NCI-H2196 (cell line): ENCODE results near the gene NTN1.

Source experiments
- DNase-seq: peaks from one replicate; lab custom pipeline; 2025; ENCODE audit not compliant: unreplicated experiment; lab: John Stamatoyannopoulos, UW

The NTN1 gene

DNA sequence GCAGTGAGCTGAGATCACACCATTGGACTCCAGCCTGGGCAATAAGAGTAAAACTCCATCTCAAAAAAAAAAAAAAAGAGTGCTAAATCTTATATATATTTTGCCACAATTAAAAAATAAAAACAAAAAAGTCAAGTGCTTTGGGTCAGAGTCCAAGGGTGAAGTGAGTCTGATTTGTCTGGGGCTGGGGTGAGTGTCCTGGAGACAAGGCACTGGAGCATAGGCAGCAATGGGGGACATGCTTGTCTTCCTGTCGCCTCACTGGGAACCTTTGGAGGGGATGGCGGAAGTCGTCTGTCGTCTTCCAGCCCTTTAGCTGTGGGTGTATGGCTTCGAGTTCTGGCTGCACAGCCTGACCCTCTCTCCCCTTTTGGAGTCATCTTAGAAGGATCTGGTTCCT lies 167.1 kb downstream of the NTN1 start:
- DNase-seq: no peak

DNA sequence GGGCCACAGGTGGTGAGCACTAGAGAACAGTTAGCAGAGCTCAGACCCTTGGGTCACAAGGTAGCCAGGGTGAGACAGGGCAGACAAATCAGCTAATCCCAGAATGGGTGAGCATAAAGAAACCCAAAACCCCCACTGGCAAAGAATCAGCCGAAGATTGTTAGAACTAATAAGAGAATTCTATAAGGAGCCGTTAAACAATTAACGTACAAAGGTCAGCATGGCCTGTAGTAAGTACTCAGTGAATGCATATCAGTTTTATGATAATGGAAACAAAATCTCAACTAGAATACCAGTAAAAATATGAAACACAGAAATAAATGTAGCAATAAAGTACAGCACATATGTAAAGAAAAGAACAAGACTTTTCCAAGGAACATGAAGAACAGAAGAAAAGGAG lies 168.6 kb downstream of the NTN1 start:
- DNase-seq: no peak

DNA sequence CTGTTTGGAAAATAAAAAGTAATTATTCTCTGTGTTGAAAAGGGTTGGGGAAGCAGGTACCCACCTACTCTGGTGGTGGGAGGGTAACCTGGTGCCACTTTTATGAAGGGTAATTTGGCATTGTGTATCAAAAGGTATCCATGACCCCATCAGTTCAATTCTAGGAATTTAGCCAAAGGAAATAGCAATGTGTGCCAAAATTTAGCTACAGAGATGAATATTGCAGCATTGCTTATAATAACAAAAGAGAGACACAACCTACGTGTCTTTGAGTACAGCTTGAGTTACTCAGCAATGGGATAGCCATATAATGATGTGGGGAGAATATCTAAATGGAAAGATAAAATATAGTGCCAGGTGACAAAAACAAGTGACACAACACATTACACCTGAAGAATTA lies 170.7 kb downstream of the NTN1 start:
- DNase-seq: no peak

DNA sequence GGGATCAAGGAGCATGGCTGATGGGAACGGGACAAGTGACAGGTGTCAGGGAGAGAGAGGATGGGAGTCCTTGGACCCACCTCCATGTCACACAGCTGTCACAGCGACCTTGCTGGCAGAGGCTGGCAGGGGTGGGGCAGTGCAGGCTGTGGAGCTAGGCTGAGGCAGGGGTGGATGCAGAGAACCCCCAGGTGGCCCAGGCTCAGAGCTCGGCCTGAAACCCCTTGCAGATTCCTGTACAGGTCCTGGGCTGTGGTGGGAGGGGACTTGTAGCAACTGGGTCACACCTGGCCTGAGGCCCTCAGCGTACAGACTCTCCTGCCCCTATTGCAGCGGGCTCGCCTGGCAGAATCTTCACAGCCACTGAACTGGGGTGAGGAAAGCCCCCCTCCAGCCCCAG lies 174.1 kb downstream of the NTN1 start:
- no peak for DNase-seq

DNA sequence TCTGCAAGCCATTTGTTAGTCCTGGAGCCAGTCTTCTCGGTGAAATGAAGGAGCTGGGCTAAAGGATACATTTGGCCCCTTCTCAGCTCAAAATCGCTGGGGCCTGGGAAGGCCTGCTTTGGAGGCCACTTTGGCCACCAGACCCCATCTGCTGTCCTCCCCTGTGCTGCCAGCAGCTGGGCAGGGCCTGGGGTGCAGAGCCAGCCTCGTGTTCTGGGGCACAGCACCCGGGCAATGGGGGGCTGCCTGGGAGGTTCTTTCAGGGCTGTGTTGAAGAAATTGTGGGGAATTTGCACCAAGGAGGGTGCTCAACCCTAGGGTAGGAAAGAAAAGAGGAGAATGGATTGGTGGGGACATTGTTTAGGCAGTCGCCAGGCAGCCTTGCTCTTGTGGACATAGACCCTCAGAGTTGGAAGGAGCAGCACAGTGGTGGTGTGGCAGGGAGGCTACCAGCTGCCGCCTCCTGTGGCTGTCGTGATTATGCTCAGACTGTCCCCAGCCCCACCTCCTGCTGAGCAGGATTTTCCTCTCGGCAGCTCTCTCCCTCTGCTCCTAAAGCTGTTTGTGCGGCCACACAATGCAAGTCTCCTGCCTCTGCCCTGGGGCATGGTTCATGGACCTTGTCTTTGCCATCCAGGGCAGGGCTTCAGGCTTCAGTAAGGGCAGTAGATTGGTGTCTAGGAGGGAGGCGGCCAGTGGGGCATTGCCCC lies 174.8 kb downstream of the NTN1 start:
- DNase-seq: no peak

DNA sequence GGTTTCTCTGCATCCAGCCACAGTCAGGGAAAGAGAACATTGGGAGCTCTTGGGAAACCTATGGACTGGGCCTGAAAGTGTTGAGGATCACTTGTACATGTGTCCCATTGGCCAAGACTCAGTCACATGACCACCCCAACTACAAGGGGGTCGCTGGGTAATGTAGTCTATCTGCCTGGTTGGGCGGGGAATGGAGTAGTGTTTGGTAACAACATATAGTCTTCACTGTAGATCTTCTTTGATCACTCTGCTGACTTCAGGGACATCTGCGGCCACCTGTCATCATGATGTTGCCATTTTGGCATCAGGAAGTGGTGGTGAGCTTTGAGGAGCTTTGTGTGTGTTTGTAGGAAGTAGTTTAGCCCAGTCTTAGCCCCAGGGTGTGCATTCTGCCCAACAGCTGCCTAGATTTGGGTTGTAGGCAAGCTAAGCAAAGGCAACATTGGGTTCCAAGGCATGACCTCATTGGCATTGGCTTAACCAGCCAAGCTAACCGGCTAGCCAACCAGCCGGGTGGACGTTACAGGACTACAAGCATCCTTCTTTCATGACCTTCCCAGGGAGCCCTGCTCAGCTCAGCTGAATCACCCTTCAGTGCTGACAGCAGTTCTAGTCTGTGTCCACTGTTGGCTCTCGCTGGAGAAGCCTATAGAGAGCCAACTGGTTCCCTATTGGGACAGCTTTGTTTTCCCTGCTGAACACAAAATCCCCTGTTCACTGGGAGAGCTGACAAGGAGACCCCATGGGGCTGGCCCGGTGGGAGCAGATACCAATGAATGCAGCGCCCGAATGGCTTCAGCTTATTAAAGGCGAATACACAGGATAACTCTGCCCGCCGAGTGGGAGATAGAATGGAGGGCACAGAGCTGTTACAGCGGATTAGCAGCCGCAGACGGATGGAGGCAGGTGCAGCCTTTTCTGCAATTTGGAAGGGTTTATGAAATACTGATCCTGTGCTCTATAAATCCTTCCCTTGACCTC lies 178.6 kb downstream of the NTN1 start:
- no peak for DNase-seq

DNA sequence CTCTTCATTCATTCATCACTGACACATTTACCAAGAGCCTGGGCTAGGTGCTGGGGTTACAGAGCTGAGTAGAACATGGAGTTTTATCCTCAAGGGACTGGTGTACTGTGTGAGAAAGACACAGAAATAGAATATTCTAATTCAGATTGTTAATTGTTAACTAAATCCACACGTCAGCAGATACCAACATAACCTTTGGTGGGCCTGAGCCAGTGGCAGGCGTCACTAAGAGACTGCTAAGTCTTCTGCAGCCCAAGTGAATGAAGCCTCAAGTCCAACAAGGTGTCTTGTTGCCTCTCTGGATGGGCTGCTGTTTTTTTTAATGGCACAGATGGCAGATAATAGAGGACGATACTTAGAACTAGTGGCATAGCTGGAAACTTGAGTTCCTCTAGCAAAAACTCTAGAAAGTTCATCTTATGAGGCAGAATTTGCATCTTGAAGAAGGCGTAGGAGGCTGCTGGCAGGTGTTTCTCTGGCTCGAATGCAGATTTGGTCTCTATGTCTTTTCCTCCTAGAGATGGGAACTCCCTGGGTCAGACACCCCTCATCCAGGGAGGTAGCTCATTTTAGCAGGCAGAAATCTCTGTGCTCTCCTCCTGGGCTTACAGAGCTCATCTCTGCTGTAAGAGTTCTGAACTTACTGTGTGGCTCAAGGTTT lies 179.5 kb downstream of the NTN1 start:
- DNase-seq: no peak

DNA sequence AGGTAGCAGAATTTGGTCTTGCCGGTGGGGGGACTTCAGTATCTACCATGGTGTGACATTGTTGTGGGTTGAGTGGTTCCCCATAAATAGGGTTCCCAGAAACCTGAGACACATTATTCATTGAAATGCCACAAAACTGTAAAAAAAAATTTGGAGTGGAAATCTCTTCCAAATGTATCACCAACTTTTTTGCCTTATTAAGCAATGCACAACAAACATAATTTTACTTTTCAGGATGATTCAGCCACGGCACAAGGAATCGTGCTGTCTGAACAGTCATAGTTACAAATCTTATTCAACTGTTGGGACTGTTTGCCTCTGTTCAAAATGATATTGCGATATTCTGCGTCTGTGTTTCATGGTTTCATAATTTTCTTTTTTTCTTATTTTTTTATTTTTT lies 181.2 kb downstream of the NTN1 start:
- no peak for DNase-seq

DNA sequence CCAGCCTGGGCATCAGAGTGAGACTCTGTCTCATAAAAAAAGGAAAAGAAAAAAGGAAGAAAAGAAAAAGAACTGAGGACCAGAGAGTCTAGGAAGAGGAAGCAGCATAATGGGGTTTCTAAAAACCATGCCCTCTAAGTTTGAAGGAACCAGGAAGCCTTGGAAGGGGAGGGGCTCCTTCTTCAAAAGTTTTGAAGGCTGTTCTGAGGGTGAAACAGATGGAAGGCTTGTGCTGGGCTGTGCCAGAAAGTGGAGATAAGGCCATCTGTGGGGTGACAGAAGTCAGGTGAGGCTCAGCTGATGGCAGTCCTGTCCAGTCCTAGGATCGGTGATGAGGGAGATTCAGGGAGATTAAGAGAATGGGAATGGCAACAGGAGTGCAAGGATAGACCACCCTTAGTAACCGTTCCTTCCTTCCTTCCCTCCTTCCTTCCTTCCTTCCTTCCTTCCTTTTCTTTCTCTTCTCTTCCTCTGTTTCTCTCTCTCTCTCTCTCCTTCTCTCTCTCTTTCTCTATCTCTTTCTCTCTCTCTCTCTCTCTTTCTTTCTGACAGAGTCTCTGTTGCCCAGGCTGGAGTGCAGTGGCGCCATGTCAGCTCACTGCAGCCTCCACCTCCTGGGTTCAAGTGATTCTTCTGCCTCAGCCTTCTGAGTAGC lies 182.6 kb downstream of the NTN1 start:
- no peak for DNase-seq

DNA sequence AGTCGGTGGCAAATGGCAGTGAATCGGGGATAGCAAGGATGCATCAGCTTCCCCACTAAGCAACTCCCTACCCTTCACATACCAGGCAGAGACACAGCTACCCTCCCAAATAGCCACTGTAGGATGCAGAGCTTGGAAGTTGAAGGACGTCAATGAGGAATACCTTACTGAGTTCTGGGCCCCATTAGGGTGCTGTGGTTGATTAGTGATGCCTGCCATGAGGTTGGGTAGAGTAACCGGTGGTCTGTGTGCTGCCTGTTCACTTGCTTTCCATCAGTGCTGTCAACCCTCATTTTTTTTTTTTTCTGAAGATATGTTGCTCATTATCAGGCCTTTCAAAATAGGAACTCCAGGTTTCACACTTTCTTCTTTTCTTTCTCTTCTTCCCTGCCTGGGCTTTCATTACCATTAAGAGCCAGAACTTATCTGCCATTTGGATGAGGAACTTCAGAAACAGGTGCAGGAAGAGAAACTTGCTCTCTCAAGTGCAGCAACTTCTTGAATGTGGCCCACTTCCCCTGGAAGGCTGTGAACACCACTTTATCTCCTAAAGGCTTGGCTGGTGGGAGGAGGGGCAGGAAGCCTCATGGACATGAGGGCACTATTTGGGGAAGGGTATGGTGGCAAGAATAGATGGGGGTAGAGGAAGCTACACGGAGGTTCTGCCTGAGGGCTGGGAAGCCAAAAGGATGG lies 183.5 kb downstream of the NTN1 start:
- no peak for DNase-seq

DNA sequence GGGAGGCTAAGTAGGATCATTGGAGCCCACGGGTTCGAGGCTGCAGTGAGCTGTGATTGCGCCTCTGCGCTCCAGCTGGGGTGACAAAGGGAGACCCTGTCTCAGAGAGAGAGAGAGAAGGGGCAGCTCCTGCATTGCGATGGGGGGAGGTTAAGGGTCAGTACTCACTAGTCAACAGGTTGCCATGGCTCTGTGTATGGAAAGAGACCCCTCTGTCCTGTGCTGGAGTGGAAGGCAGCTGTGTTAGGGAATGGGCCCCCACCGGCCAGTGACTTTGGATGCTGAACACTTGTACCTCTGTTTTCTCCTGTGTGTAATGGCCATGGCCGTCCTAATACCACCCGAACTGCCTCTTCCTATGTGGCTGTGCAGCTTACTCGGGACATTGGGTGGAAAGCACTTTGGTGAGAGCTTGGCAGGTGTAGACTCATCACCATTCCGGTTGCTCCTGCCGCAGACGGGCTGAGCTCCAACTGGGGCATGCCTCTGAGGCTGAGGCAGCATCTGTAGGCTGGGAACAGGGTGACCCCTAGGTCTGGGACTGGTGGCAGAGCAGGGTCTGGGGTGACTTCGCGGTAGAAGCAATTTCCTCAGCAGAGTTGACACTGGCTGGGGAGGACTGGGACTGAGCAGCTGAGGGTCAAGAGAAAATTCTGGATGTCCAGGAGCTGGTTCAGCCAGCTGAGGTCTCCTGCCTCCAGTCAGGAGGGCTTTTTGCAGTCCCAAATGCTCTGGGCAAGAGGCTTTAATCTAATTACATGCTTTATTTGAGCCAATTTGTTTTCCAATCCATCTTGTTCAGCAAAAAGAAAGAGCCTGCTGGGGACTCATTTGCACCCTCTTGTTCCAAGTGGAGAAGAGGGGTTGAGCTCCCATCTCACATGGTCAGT lies 184.5 kb downstream of the NTN1 start:
- no peak for DNase-seq

DNA sequence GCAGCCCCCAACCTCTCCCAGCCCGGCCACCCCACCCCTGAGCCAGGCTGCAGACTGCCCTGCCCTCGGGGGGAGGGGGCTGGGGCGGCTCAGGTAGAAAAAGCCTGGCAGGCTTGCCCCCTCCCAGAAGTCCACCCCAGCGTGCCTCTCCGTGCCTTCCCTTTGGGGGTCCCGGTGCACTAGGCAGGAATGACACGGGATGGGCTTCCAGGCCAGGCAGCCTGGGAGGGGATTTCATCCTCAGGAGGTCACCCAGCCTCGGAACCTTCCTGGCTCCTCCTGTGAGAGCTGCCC lies 185.0 kb downstream of the NTN1 start:
- DNase-seq: no peak

DNA sequence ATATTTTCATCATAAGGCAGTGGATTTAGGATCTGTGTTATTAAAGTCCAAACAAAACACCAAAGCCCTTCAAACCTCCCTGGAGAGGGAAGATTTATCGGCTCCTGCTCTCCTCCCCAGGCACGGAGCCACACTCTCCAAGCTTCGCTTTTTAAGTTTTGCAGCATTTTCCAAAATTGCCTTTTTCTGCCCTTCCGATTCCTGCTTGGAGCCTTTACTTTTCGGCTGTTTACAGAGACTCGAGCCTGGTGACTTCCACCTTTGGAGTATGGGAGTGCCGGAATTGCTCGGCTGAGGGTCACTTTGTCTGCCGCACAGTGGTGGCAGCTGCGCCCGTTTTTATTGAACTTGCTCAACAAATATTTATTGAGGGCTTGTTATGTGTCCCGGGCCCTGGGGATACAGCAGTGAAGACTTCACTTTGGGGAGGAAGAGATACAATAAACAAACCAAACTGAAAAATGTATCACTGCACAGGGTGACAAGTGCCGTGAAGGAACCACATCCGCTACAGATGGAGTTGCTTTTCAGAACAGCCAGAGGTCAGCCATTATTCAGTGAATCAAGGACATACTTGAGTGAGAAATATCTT lies 185.5 kb downstream of the NTN1 start:
- DNase-seq: no peak

DNA sequence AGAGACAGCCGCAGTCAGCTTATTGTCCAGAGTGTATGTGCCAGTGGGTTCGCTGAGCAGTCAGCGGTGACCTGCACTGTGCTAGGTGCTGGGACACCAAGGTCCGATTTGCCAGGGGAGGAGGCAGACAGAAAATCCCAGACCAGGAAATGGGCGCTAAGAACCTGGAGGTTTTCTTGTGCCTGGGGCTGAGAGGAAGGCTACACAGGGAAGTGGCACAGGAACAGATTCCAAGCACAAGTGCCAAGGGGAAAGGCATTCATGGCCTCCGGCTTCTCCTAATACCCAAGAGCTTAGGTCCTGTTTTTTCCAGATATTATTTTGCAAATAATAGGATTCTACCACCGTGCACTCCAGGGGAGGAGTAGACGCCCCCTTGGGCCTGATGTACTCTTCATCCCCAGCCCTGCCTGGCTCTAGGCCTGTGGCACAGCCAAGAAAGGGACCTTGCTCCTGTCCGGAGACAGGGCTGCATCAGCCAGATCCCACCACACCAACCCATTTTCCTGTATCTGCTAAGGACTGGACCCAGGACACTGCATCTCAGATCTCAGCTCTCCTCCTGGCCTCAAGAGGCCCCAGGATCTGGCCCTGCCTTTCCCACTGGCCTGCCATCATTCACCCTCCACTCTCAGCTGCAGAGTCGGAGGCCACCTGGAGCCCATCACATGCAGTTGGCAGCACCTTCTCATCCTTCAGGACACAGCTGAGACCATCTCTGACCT lies 187.2 kb downstream of the NTN1 start:
- no peak for DNase-seq

DNA sequence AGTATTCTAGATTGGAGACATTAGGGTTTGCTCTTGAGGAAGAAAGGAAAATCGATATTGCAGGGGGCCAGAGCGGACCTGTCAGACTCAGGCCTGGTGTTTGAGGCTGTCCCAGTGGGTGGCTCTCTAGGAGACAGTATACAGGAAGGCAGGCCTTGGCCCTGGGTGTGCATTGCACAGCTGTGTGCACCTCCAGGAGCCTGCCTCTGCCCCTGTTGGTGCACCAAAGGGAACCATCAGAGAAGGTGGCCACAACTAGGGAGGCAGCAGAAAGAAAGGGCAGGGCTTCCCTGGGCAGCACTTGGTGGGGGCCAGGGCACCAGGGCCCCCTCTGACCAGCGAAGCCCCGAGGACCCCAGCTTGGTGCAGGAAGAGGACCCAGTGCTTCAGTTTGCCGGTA lies 188.0 kb downstream of the NTN1 start:
- DNase-seq: no peak

DNA sequence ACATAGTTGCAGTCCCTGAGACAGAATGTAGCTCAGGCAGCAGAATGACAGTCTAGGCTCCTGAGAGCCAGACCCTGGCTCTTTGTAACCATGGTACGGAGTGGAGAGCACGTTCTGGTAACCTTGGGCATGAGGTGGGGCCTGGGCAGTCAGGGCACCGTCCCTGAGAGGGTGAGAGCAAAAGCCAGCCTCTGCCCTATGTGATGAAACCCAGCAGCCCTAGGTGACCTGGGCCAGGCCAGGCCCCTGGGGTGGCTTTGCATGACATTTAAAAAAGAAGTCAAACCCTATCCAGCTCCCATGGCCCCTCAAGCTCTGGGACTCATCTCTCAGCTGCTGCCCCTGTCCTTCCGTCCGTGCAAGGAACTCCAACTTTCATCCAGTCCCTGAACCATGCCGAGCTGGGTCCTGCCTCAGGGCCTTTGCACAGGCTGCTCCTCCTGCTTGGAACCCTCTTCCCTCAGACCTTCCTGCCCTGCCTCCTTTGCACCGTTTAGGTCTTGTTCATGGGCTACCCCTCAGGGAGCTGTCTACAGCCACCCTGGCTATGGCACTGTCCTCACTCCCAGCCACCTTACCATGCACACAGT lies 188.6 kb downstream of the NTN1 start:
- no peak for DNase-seq

DNA sequence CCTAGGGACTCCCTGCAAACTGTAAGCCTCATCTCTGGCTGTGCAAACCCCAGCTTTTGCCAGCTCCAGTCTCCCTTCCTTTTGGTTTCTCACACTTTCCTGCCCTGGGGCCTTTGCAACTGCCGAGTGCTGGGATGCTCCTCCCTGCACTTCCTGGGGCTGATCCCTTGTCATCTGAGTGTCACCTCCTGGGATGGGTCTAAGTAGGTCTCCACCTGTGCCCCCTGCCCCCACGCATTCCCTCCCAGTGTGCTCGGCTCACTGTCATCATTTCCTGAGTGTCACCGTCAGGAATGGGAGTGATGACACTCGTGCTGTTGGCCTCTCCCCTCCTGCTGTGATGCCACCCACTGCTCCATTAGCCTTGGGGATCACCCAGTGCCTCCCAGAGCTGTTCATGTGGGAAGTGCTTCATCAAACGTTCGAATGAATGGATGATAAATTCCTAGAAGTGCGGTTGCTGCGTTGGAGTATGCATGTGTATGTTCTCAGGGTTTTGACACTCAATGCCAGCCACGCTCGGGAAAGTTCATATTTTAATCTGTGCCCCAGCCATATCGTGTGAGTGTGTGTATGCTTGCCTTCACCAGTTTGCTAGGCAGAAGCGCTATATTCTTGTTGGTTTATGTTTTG lies 189.9 kb downstream of the NTN1 start:
- DNase-seq: no peak
